Measurements from ENCODE around the gene WDFY2. TPM values are rescaled to one million over a fixed set of nuclear protein-coding genes. Genes with fewer than 3 reads are reported as not detected.
"Not testable (repeated sequence)": the region's sequence is repeated elsewhere in the genome, so short reads cannot be mapped to it uniquely, and the experiment has no call there.

Gene WDFY2
- total and polyA plus RNA-seq, 7 donors, result 0.66 to 5.3 (median 1.7) TPM

DNA sequence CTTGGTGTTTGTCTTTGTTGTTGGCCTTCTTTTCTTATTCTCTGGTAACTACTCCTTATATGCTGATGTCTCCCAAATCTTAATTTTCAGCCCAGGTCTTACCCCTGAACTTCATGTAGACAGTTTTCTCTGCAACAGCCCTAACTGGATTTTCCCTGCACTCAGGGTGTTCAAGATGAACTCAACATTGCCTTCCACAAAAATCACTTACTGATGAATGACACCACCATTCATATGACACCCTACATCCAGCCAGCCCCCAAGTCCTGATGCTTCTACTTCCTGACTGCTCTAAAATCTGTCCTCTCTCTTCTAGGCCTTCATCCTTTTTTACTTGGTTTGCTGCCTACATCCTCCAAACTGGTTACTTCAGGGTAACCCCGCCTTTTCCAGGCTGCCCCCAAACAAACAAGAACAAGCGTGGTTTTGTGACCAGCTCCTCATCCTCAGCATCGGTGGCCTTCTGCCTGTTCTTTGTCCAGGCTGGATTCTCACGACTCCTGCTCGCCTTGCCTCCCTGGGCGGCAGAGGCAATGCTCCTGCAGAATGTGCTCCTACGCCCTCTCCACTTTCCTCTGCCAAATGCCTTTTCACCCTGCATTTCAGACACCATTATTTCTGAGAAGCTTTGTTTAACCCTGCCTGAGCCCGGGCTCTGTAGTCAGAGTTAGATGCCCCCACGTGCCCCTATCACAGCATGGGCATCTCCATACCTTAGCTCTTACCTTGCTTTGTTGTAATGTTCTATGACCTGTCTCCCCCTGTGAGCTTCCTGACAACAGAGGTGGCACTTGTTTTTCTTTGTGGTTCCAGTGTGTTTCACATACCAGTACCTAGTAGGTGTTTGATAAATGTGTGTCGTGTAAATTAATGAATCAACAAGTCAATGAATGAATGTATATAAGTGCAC, 61.8 kb downstream of the WDFY2 start:
- H3K9me3 ChIP-seq, result no peaks in the 10 kb centered on the region
- H3K4me1 ChIP-seq, result peaks cover 11% of the 10 kb centered on the region
- no peaks in the 10 kb centered on the region for H3K27me3 ChIP-seq (ENCODE audit: insufficient read depth in 3 of 3, low read length in 2 of 3)
- H3K4me3 ChIP-seq, result no peak overlapping the region
- intact Hi-C loops (cut with DNase I), result no loop called here
- no peaks in the 10 kb centered on the region for H3K36me3 ChIP-seq (ENCODE audit: insufficient read depth in 1 of 2, low read depth in 1 of 2)
- WGBS, 3 donors, result 74 to 89% (median 79%) methylated on average over 10 of the region's 10 CpGs
- TF ChIP-seq CTCF (IDR thresholded peaks at IDR 0.05), result no peak
- DNase-seq (no peak), ATAC-seq (no peak)
- H3K27ac ChIP-seq, result no peak overlapping the region

GRCh38 chr13:51647067-51647466, 62.8 kb downstream of the WDFY2 start:
- no peaks in the 10 kb centered on the region for H3K27me3 ChIP-seq (ENCODE audit: insufficient read depth in 3 of 3, low read length in 2 of 3)
- peaks cover 11% of the 10 kb centered on the region for H3K4me1 ChIP-seq
- no peak overlapping the region for H3K4me3 ChIP-seq
- no peaks in the 10 kb centered on the region for H3K9me3 ChIP-seq
- intact Hi-C loops (cut with DNase I), result no loop called here
- no peak overlapping the region for H3K27ac ChIP-seq
- H3K36me3 ChIP-seq (ENCODE audit: insufficient read depth in 1 of 2, low read depth in 1 of 2), result no peaks in the 10 kb centered on the region
- no peak for ATAC-seq
- 96 to 99% (median 98%) methylated on average over 4 of the region's 4 CpGs for WGBS, 3 donors
- DNase-seq, result no peak
- TF ChIP-seq CTCF (IDR thresholded peaks at IDR 0.05), result no peak

- H3K9me3 ChIP-seq; H3K4me1 ChIP-seq; H3K4me3 ChIP-seq; ATAC-seq; H3K27ac ChIP-seq; DNase-seq; H3K36me3 ChIP-seq (ENCODE audit: insufficient read depth in 1 of 2, low read depth in 1 of 2); H3K27me3 ChIP-seq (ENCODE audit: insufficient read depth in 3 of 3, low read length in 2 of 3); intact Hi-C loops (cut with DNase I): not testable (repeated sequence)
- 92 to 98% (median 98%) methylated on average over 3 of the region's 3 CpGs for WGBS, 3 donors
Observed at GRCh38 chr13:51652193-51652592, 67.9 kb downstream of the WDFY2 start.

DNA sequence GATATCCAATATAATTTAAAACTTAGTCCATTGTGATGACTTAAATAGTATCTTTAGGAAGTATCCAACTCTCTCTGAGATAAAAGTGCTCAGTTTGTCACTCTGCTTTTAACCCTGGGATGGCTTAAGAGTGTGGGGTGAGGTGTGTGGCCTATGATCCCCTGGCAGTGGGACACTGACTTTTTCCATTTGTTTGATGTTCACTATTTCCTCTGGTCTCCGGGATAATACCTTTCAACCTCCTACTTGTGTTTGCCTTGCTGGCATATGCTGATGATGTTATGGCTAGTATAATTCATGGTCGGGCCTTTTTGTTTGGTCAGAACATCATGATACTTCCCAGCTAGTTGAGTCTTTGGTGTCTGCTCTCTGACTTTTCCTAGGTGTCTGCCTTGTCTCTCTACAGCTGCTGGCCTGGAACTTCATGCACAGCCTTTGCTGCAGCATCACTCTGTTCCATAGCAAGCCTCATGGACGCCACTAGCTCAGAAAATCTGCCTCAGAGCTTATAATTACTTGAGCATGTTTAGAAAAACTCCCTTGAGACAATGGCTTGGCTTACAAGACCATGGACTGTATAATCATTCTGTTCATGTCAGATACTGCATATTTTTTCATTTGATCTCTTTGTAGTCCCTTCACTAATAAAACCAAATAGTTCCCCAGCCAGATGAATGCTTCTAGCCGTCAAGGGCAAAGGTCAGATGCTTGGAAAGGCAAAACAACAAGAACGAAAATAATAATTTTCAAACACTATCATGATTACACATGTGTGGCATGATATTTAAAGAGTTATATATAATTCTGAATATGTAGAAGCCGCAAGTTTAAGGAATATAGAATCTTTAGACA, 75.2 kb downstream of the WDFY2 start:
- Histone ChIP-seq H3K27me3 (ENCODE audit: insufficient read depth in 3 of 3, low read length in 2 of 3) (no peaks in the 10 kb centered on the region), H3K36me3 (ENCODE audit: insufficient read depth in 1 of 2, low read depth in 1 of 2) (no peaks in the 10 kb centered on the region), H3K9me3 (peaks cover 3% of the 10 kb centered on the region), H3K4me1 (no peaks in the 10 kb centered on the region), H3K27ac (no peak overlapping the region), H3K4me3 (no peak overlapping the region)
- ATAC-seq, result no peak
- no peak for DNase-seq
- intact Hi-C loops (cut with DNase I), result no loop called here
- no peak for TF ChIP-seq CTCF (IDR thresholded peaks at IDR 0.05)
- 68 to 73% (median 69%) methylated on average over 6 of the region's 6 CpGs for WGBS, 3 donors

DNA sequence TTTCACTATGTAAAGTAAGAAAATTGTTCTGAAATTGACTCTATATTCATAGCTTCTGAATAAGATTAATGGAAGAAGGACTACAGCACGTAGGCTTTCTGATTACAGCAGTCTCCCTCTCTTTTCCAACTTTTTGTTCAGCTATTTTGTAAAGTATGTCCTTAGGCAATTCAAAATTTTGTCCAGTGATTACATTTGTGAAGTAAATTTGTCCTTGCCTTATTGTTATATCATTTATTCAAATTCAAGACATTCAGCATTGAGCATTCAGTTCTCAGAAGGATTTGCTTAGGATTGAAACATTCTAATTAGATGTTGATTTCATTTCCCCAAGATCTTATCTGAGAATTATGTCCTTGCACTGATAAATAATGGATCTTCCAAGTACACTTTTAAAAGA, 76.6 kb downstream of the WDFY2 start:
- no peak for DNase-seq
- Histone ChIP-seq H3K4me1 (no peaks in the 10 kb centered on the region), H3K36me3 (ENCODE audit: insufficient read depth in 1 of 2, low read depth in 1 of 2) (no peaks in the 10 kb centered on the region), H3K27ac (no peak overlapping the region), H3K27me3 (ENCODE audit: insufficient read depth in 3 of 3, low read length in 2 of 3) (no peaks in the 10 kb centered on the region), H3K4me3 (no peak overlapping the region), H3K9me3 (peaks cover 3% of the 10 kb centered on the region)
- 92 to 95% (median 95%) methylated on average over 1 of the region's 1 CpG for WGBS, 3 donors
- ATAC-seq, result no peak
- intact Hi-C loops (cut with DNase I), result no loop called here
- no peak for TF ChIP-seq CTCF (IDR thresholded peaks at IDR 0.05)

All from psoas muscle (tissue), 8 donors.